Progenitor cell of endocrine pancreas (in vitro differentiated cells): ENCODE results near the gene S100A2. TPM values are rescaled to one million over a fixed set of nuclear protein-coding genes. Genes with fewer than 3 reads are reported as not detected.

Source experiments
- DNase-seq: peaks from one replicate; pipeline ENCODE4 v3.0.0; 2021; ENCODE audit warnings: low spot score; ENCODE audit not compliant: unreplicated experiment
- H3K27ac Mint-ChIP-seq: 2 replicates; pipeline ENCODE4 v1.8.0; 2021; ENCODE audit warnings: mild to moderate bottlenecking, moderate library complexity, mixed read lengths
- H3K27me3 Mint-ChIP-seq: 2 replicates; pipeline ENCODE4 v1.8.0; 2021; ENCODE audit warnings: mixed read lengths
- H3K36me3 Mint-ChIP-seq: 2 replicates; pipeline ENCODE4 v1.8.0; 2022; ENCODE audit warnings: mixed read lengths; ENCODE audit not compliant: insufficient read depth
- H3K4me1 Mint-ChIP-seq: 2 replicates; pipeline ENCODE4 v1.8.0; 2021; ENCODE audit warnings: low read depth, mixed read lengths
- H3K4me3 Mint-ChIP-seq: 2 replicates; pipeline ENCODE4 v1.8.0; 2021; ENCODE audit warnings: low read depth, mild to moderate bottlenecking, moderate library complexity, mixed read lengths
- H3K9me3 Mint-ChIP-seq: 2 replicates; pipeline ENCODE4 v1.8.0; 2021; ENCODE audit warnings: low read depth, mixed read lengths
- CTCF ChIP-seq: fragments of 200-600 bp; sonication (generic); IDR thresholded peaks from one replicate; pipeline ENCODE4 v1.5.0; 2021; ENCODE audit warnings: antibody characterized with exemption, mild to moderate bottlenecking; ENCODE audit not compliant: unreplicated experiment
- total RNA-seq: library from RNA; stranded (reverse); gene quantifications from 2 replicates; pipeline ENCODE4 v1.2.1, GENCODE V29; 2021

Gene S100A2
- total RNA-seq, 1 donor from 2014 or later = 0.36 TPM

DNA sequence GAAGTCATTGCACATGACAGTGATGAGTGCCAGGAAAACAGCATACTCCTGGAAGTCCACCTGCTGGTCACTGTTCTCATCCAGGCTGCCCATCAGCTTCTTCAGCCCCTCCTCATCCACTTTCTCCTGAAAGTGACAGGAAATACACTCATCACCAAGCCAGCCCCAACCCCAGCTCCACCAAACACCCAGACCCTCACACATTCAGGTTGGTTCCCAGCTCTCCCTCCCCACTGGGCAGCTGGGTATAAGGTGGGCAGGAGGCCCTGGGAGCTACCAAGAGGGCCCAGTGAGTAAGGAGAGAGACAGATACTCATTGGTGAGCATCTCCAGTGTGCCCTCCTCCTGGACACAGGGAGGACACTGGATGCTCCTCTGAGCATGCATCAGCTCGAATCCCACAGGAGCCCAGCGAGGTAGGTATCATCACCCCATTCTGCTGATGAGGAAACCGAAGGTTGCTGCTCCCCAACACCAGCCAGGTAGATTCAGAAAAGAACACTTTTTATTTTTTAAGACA is 4.1 kb downstream of the S100A2 start:
- no peak for DNase-seq
- no peak for TF ChIP-seq CTCF
- Mint-ChIP-seq H3K27me3 (no peaks in the 10 kb centered on the region), H3K9me3 (no peaks in the 10 kb centered on the region), H3K4me3 (no peak overlapping the region), H3K27ac (no peak overlapping the region), H3K4me1 (peaks cover 8% of the 10 kb centered on the region), H3K36me3 (no peaks in the 10 kb centered on the region)

DNA sequence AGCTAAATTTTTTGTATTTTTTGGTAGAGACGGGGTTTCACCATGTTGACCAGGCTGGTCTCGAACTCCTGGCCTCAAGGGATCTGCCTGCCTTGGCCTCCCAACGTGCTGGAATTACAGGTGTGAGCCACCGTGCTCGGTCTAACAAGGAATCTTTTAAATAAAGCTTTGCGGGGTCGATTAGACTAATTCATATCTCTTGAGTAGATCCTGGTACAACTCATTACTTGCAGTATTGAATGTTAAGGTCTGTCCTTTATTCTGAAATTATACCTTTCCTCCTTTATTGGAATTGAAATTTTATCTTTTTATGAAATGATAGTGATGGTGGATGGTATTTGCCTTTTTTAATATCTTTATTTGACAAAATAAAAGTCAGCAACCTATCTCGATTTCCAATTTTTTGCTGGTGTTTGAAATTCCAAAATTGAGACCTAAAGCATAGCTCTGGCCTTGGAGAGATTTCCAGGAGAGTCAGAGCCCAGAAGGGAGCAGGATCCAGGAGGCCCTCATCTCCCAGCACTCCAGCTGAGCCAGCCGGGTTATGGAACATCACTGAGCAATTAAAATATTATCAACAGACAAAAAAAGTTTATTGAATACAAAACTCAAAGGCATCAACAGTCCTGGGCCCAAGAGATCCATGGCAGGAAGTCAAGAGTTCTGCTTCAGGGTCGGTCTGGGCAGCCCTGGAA is 4.7 kb downstream of the S100A2 start:
- no peak overlapping the region for H3K27ac Mint-ChIP-seq
- H3K27me3 Mint-ChIP-seq = no peaks in the 10 kb centered on the region
- H3K36me3 Mint-ChIP-seq = no peaks in the 10 kb centered on the region
- no peaks in the 10 kb centered on the region for H3K9me3 Mint-ChIP-seq
- H3K4me1 Mint-ChIP-seq = peaks cover 5% of the 10 kb centered on the region
- H3K4me3 Mint-ChIP-seq = no peak overlapping the region
- TF ChIP-seq CTCF = no peak
- no peak for DNase-seq

GRCh38 chr1:153560241-153560640 is 5.4 kb downstream of the S100A2 start:
- Mint-ChIP-seq H3K27me3 (no peaks in the 10 kb centered on the region), H3K36me3 (no peaks in the 10 kb centered on the region), H3K4me3 (no peak overlapping the region), H3K4me1 (peaks cover under 1% of the 10 kb centered on the region), H3K27ac (no peak overlapping the region), H3K9me3 (no peaks in the 10 kb centered on the region)
- TF ChIP-seq CTCF = no peak
- DNase-seq = no peak

DNA sequence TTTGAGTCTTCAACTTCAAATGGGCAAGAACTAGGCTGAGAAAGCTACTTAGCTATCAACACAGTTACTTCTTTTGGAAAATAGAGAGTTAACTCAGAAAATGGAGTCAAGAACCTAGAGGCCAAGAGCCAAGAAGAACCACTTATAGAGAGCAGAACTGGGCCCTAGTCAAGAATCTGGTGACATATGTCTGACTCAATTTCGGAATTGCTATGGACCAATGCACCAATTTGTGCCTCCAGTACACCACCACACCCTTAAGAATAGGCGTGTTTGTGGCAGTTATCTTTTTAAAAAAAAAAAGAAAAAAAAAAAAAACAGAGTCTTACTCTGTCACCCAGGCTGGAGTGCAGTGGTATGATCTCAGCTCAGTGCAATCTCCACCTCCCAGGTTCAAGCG is 7.8 kb downstream of the S100A2 start:
- no peaks in the 10 kb centered on the region for H3K27me3 Mint-ChIP-seq
- TF ChIP-seq CTCF = no peak
- DNase-seq = no peak
- no peak overlapping the region for H3K27ac Mint-ChIP-seq
- H3K4me1 Mint-ChIP-seq = no peaks in the 10 kb centered on the region
- no peaks in the 10 kb centered on the region for H3K36me3 Mint-ChIP-seq
- H3K4me3 Mint-ChIP-seq = no peak overlapping the region
- H3K9me3 Mint-ChIP-seq = no peaks in the 10 kb centered on the region

GRCh38 chr1:153556348-153556747 is 9.3 kb downstream of the S100A2 start:
- H3K9me3 Mint-ChIP-seq = no peaks in the 10 kb centered on the region
- H3K4me3 Mint-ChIP-seq = no peak overlapping the region
- no peaks in the 10 kb centered on the region for H3K4me1 Mint-ChIP-seq
- H3K36me3 Mint-ChIP-seq = no peaks in the 10 kb centered on the region
- H3K27ac Mint-ChIP-seq = no peak overlapping the region
- DNase-seq = no peak
- no peak for TF ChIP-seq CTCF
- H3K27me3 Mint-ChIP-seq = no peaks in the 10 kb centered on the region
